Measurements from ENCODE around the gene ARHGAP10.
A peak's percentile ranks its signal among the peaks of the same experiment; 100 is the strongest.

ARHGAP10 gene

DNA sequence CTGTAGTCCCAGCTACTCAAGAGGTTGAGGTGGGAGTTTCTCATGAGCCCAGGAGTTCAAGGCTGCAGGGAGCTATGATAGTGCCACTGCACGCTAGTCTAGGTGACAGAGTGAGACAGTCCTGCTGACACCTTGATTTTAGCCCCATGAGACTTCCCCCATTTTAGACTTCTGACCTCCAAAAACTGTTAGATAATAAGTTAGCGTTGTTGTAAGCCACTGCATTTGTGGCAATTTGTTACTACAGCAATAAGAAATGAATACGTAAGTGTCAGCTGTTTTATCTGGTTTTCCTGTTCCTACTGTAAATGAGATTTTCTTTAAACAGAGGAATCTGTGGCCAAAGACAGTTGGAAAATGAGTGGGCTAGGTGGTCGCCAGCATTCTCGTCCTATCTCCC lies 83.9 kb downstream of the ARHGAP10 start:
- Histone ChIP-seq H3K27ac (peak overlapping the region in 3 of 21 experiments; percentile 26 to 43 (median 41)), H3K4me3 (no peak overlapping the region)

DNA sequence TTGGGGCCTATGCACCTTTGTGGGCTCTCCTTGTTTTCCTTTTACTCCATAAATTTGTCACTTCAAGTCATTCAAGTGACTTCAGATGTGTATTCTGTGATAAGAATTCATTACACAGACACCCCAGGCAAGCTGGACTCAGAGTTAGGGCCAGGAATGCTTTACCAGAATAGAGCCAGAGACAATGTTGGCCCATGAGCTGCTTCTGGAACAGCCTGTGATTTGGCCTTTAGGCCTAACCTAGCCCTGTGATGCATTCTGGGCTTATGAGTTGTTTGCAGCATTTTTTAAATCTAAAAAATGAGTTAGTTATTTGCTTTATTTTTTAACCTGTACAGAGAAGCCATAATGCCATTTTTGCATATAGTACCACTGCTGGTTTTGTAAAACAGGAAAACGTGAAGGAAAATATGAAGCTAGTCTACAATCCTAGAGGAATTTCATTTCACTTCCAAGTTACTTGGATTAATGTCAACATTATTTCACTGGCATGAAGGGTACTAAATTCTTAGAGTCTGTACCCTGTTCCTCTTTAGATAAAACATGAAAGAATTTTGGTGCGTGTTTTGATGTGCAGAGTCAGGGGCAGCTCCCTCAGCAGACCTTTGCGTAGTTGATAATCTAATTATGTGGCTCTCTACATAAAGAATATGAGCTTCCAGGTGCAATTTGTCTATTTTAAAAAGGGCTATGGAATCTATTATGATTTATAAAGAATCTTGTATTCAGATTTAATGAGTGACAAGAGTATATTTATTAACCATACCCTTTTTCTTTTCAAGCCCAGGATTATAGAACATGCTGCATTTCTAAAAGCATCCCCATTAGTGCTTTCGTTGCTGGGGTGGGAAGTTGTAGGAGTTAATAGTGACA lies 84.7 kb downstream of the ARHGAP10 start:
- no peak overlapping the region for H3K4me3 ChIP-seq
- H3K27ac ChIP-seq: peak overlapping the region in 2 of 21 experiments; percentile 26 to 43

DNA sequence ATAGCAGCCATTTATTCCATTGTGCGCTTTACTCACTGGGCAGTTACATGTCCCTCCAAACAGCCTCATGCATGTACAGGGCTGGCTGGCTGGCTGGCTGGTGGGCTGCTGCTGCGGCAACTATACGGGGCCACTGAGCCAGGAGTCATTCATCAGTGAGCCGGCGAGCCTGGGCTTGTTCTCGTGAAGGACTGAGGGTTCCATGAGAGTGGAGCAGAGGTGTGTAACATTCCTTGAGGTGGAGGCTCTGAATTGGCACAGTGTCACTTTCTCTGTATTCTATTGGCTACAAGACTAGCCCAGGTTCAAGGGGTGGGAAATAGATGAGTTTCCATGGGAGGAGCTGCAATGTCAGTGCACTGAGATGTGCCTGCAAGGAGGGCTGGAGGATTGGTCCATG lies 89.1 kb downstream of the ARHGAP10 start:
- peak overlapping the region in 1 of 21 experiments; percentile 42 for H3K27ac ChIP-seq

DNA sequence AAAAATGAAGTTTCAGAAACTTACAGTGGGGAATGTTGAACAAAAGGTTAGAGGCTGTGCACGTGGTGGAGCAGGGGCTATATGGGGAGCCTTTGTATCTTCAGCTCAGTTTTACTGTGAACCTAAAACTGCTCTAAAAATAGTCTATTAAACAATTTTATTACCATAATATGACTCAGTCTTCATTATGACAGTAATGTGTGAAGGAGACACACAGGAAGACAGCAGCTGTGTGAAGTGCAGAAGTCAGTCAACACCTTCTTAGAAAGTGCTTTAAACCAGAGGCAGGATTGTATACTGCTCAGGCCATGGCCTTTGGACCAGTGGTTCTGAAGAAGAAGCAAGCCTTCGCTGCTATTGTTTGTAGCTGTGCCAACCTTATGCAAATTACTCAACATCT lies 89.7 kb downstream of the ARHGAP10 start:
- H3K4me3 ChIP-seq: no peak overlapping the region
- H3K27ac ChIP-seq: peak overlapping the region in 3 of 21 experiments; percentile 16 to 62 (median 38)

More for the DNA sequence above, 89.1 kb downstream of the ARHGAP10 start:
- H3K4me3 ChIP-seq: no peak overlapping the region

DNA sequence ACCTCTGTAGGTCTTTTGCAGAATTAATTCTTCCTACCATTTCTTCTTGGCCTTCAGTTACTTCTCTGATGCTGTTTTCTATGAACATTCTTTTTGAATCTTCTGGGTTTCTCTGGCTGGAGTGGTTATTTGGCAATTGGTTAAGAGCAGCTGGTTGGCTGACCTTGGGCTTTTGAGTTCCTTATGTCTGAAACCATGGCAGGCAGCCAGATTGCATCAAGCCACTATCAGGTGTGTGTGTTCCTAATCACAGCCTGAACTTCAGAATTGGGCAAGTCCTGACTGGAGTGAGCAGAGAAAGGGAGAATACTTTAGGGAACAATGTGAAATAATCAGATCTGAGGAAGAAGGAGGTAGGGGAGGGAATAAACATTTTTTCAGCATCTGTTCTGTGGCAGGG lies 90.2 kb downstream of the ARHGAP10 start:
- H3K27ac ChIP-seq: peak overlapping the region in 6 of 21 experiments; percentile 1 to 62 (median 35)

DNA sequence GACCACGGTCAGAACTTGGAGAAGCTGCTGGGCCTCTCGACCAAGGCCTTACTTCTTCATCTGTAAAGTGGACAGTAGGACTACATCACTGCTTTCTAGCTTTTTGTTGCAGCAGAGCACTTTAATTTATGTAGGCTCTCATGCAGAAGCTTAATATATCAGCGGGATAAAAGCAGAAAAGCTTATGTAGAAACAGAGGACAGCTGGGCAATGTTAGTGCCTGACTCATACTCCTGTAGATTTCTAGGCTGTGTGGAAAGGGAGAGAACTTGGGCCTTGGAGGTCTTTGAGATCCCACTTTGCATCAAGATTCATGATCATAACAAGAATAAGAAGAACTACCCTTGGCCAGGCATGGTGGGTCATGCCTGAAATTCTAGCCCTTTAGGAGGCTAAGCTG lies 91.2 kb downstream of the ARHGAP10 start:
- Histone ChIP-seq H3K4me3 (no peak overlapping the region), H3K27ac (peak overlapping the region in 3 of 21 experiments; percentile 14 to 46 (median 42))

More for the DNA sequence above, 90.2 kb downstream of the ARHGAP10 start:
- no peak overlapping the region for H3K4me3 ChIP-seq

DNA sequence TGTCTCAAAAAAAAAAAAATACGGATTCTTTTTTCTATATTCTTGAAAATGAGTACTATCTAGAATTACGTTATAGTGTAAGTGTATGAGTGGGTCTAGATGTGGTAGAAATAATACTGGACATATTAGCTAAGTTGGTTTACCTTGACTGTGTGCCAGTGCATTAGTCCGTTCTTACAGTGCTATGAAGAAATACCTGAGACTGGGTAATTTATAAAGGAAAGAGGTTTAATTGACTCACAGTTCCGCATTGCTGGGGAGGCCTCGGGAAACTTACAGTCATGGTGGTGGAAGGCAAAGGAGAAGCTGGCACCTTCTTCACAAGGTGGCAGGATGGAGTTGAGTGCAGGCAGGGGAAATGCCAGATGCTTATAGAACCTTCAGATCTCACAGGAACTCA lies 92.4 kb downstream of the ARHGAP10 start:
- Histone ChIP-seq H3K4me3 (no peak overlapping the region), H3K27ac (no peak overlapping the region)

DNA sequence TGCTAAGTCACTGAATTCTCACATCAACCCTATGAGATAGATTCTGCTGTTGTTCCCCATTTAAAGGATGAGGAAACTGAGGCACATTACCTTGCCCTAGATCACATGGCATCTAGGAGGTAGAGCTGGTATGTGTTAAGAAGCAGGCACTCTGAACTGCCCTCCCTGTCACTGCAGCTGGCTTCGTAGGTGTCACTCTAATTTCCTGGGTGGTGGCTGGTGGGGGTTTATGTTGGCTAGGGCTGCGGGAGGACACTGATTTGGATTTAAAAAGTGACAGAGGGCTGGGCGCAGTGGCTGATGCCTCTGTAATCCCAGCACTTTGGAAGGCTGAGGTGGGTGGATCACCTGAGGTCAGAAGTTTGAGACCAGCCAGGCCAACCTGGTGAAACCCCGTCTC lies 93.0 kb downstream of the ARHGAP10 start:
- H3K27ac ChIP-seq: peak overlapping the region in 2 of 21 experiments; percentile 44 to 50

DNA sequence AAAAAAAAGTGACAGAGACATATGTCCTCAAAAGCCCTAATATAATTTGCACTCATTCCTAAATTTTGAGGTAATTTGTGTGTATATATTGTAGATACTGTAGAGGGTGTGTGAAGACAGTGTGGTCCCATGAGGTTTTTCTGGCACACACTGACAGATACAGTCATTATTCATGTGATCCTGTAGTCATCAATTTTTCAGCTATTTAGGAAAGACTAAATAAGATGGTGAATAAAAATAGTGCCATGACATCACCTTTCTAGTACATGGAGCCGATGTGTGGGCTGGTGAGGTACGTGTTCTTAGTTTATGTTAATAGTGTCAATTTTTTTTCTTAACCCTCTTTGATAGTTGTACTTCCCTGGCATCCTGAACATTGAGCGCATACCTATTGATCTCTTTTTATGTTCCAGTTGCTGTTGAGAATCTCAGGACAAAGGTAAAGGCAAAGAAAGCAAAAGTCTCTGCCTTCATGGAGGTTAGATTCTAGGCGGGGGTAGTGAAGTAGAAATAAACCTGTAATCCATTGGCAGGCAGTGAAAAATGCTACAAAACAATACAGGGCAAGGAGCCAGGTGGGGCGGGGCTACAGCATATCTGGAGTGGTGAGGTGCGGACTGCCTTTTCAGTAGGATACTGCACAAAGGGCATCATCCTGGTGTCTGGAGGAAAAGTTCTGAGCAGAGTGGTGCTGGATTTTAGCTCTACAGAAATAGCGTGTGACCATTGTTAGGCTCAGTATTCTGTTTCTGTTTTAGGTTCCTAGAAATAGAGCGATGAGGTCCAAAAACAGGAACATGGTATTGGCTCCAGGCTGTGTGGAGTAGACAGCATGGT lies 93.8 kb downstream of the ARHGAP10 start:
- H3K27ac ChIP-seq: peak overlapping the region in 9 of 21 experiments; percentile 2 to 63 (median 17)
- no peak overlapping the region for H3K4me3 ChIP-seq

More for the DNA sequence above, 93.0 kb downstream of the ARHGAP10 start:
- no peak overlapping the region for H3K4me3 ChIP-seq

DNA sequence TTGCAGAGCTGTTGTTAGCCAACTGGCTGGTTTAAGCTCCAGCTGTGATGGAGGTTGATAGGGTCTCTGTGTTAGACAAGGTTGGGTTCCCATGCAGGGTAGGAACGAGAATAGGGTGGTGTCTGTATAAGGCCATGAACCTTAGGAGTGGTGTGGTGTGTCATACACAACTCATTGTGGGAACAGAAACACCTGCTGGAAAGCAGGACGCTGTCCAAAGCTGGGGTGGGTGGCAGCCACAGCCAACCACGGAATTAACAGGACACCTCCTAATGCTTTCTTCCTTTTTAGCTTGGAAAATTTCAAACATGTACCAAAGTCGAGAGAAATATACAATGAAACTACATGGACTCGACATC lies 94.4 kb downstream of the ARHGAP10 start:
- H3K4me3 ChIP-seq: no peak overlapping the region
- H3K27ac ChIP-seq: peak overlapping the region in 6 of 21 experiments; percentile 2 to 63 (median 12)

DNA sequence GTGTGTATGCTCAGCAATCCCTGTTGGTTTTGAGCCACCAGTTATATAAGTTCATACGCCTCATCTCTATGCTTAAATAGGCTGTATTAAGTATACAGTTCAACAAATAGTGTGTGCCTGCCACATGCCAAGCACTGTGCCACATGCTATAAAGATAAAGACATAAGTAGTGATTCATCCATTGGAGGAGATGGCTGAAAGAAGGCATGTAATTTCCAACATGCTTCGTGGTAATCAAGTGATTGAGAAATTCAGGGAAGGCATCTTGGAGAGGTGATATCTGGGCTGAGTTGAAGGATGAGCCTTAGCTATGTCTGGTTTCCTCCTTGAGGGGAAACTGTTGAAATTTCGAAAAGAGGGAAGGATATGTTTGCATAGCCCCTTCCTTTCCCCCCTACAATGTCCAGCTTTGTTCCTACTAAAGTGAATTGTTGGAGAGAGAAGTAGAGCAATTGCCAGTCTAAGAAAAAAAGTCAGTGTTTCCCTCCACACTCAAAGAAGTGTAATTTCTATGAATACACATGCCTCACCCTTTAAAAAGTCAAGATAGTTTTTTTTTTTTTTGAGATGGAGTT lies 96.5 kb downstream of the ARHGAP10 start:
- H3K4me3 ChIP-seq: no peak overlapping the region
- peak overlapping the region in 6 of 21 experiments; percentile 27 to 85 (median 68) for H3K27ac ChIP-seq

DNA sequence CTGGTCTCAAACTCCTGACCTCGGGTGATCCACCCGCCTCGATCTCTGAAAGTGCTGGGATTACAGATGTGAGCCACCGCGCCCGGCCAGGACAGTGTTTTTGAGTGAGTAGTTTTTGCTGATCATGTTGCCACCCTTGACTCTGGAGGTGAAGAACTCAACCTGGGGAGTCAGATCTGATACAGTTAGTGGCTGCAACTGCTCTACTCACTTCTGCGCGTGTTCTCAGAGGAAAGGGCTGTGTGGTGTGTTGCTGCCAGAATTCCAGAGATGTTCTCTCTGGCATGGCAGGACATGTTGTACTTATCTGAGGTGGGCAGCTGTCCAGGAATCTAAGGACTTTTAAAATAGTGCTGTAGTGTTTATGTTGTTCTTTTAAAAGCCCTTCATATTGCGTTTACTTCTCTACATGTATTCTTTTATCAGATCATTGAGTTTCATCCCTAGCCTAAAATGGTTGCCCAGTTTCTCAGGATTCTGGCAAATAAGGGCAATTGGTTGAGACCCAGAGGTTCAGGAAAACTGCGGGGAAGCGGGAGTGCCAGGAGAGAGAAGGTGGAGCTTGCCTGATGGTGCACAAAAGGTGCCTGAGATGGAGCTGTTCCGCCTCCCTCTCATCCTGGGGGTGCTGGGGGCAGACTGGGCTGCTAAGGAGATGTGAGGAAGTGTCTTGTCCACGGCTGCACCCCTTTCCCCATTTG lies 97.7 kb downstream of the ARHGAP10 start:
- H3K4me3 ChIP-seq: no peak overlapping the region
- peak overlapping the region in 16 of 21 experiments; percentile 18 to 85 (median 65) for H3K27ac ChIP-seq

DNA sequence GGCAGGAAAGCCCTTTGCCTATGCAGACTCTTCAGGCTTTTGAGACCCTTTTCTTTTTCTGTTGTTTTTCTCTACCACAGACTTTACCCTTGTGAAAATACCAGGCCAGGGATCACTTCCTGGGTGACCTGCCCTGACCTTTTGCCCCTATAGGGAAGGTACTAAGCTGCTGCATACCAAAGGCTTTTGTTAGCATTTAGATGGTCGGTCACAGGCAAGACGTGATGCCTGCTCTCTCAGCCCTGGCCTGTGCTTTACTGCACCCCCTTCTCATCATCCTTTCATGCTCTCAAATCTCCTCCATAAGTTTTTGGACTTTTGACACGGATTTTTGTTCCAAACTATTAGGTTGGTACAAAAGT lies 98.2 kb downstream of the ARHGAP10 start:
- peak overlapping the region in 16 of 21 experiments; percentile 18 to 85 (median 65) for H3K27ac ChIP-seq
- H3K4me3 ChIP-seq: no peak overlapping the region

DNA sequence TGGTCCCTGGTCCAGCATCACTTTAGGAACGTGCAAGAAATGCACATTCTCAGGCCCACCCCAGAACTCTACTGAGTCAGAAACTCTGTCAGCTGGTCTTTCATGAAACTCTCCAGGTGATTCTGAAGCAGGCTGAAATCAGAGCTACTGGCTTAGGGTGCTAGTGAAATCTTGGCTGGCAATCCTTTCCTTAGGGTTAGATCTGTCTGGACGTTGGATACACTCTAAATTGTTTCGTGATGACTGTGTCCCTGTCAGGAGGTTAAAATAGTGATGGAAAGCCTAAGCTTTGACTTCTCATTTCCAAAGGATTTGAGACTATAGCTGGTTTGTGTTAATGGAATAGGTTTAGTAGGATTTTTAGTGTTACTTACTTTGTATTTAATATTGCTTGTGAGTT lies 99.1 kb downstream of the ARHGAP10 start:
- Histone ChIP-seq H3K27ac (peak overlapping the region in 15 of 21 experiments; percentile 2 to 85 (median 72)), H3K4me3 (no peak overlapping the region)

DNA sequence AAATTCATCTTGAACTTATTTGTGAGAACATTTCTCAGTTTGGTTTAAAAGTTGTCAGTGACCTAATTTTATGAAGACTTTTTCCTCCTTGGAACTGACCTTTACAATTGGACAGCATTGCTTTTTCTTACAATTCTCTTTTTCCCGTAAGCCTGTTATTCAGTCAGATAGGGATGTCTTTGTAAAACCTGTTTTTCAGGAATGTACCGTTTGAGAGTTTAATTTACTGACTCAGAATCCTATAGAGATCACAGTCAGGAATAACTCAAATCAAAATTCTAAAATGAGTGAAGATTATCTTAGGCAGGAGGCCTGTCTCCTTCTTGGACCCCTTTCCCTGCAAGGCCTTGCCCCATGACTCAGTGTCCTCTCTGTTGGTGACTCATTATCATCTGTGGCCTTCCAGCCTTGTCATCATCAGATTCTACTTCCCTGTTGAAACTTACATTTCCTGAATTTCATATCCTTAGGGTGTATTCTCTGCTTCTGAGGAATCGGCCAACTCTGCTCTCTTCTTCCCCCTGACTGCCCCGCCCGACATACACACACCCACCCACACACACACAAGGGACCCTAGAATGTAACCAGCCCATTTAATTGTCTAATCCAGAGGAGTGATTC lies 99.8 kb downstream of the ARHGAP10 start:
- H3K27ac ChIP-seq: peak overlapping the region in 19 of 21 experiments; percentile 2 to 85 (median 70)

DNA sequence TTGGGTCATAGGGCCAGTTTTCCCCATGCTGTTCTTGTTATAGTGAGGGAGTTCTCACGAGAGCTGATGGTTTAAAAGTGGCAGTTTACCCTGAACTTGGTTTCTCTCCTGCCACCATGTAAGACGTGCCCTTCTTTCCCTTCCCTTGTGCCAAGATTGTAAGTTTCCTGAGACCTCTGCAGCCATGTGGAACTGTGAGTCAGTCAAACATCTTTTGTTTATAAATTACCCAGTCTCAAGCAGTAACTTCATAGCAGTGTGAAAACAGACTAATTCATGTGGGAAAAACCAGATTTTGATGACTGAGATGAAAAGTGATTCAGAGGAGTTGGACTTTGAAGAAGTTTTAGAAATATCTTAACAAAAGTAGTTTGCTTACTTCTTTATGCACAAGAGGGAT lies 101.4 kb downstream of the ARHGAP10 start:
- peak overlapping the region in 9 of 21 experiments; percentile 44 to 85 (median 72) for H3K27ac ChIP-seq
- no peak overlapping the region for H3K4me3 ChIP-seq

More for the DNA sequence above, 99.8 kb downstream of the ARHGAP10 start:
- H3K4me3 ChIP-seq: no peak overlapping the region

DNA sequence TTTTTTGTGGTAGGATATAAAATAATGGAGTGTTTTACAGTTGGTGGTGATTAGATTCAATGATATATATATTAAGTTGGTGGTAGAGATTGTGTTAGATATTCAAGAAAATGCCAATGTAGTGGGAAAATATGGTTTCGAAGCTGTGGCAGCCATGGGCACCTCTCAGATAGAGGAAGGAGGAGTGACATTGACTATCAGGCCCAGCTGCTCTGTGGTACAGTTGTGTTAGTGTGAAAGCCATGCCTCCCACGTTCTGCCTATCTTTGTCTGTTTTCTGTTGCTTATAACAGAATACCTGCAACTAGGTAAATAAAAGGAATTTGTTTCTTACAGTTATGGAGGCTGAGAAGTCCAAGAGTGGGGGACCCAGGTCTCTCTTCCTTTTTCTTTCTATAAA lies 101.9 kb downstream of the ARHGAP10 start:
- peak overlapping the region in 3 of 21 experiments; percentile 5 to 64 (median 44) for H3K27ac ChIP-seq
- no peak overlapping the region for H3K4me3 ChIP-seq

DNA sequence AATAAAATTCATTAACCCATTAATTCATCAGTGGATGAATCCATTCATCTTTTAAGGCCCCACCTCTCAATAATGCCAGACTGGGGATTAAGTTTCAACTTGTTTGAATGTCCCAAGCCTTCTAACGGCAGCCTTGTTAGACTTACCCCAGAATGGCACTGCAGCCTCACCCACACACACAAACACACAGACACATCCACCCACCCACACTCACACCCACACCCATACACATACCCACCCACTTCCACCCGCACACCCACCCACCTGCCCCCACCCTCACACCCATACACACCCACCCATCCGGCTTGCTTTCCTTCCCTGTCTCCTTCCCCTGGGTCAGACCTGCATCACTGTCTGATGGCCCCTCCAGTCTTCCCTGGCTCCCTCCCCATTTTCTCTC lies 102.6 kb downstream of the ARHGAP10 start:
- H3K27ac ChIP-seq: peak overlapping the region in 2 of 21 experiments; percentile 3 to 17
- no peak overlapping the region for H3K4me3 ChIP-seq

DNA sequence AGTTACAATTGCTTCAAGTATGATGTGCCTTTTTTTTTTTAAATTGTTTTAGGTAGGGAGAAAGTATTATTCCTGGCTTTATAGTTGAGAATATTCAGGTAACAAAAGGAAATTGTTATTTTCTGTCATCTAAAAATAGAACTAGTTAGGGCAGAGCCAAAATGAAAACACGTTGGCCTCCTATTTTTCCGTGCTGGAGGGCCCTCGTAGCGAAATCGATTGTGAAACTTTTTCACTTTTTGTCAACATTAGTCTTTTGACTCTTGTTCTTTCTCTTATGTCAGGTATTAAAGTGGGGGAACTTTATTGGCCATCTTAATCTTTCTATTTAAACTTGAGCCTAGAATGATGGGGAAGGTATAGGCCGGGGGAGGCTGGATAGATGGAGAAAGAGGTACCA lies 104.9 kb downstream of the ARHGAP10 start:
- Histone ChIP-seq H3K4me3 (no peak overlapping the region), H3K27ac (no peak overlapping the region)
